Activated CD4-positive, CD25-positive, alpha-beta regulatory T cell treated with anti-CD3 and anti-CD28 coated beads, Interleukin-2, amount 50 U/mL, for 16 hours (primary cell): Measurements from ENCODE around the gene NOVA1.

Experiments used
- DNase-seq: peaks from one replicate; pipeline ENCODE4 v3.0.0-alpha.2; 2020; ENCODE audit warnings: low read depth, low spot score

NOVA1 gene

DNA sequence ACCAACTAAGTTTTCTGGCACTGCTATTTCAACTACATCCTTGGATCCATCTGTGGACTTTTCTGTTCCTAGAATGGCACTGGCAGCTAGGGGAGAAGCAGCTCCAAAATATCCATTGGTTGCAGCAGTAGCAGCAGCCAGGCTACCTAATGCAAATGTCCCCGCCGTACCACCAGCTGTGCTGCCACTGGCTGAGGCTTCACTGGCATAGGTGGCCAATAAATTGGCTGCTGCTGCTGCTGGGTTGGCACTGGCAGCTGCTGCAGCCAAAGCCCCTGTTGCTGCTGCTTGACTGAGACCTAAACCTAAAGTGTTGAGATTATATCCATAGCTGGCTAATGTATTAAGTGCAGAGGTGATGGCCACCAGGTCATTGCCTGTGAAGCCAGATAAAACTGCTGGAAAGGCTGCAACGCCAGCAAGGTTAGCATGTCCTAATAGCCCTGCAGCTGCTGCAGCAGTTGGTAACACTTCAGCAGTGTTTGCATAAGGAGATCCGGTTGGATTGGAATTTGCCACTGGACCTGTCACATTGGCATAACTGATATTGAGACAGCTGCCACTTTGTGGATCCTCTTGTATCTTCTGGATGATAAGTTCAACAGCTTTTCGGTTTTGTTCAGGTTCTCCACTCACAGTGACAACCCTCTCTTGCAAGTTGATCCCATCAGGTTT is 149.5 kb downstream of the NOVA1 start:
- DNase-seq: no peak

DNA sequence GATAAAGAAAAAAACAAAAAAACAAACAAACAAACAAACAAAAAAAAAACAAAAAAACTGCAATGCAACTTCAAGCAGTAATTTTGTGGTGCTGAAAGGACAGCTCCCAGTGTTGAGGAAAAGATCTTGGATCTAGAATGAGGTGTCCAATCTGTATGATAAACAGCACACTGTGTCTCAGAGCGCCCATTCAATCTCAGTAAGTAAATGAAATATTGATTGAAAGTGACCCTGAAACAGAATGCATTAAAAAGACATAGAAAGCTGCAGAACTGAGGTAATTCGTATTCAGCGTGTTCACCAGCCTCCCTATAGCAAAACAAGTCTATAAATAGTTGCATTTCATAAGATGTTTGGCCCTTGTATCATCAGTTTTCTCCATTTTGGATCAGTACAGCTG is 153.0 kb downstream of the NOVA1 start:
- DNase-seq: no peak

DNA sequence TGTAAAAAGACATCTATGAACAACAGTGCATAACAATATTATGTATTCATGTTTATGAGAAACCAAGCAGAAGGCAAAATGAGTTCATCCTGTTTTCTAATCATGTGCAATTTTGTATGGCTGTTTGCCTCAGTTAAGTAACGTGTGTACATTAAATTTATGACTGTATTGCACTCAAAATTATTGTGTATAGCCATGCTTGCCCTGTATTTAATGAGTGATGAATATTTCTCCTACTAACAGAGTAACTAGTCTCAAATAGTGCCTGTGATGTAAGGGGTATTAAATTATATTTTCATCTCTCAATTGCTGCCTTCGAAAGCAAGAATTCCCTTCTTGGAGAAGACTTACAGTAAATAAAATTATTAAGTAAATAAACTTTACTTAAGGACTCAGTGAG is 154.2 kb downstream of the NOVA1 start:
- no peak for DNase-seq

DNA sequence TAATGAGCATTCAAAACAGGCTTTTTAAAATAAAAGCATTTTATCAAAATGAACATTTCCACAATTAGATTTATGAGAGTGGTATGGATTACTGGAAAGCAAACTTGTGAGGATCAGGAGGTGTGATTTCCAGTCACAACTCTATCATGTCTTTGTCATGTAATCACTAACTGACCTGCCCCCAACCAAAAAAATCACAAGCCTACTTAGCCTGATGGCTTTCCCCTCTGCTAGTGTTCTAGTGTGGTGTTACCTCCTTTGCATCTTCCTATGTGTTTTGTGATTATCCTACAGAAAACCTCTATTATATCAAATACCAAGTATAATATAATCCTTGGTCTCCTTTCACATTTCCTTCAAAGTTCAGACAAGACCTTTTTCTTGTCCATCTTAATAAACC is 168.6 kb downstream of the NOVA1 start:
- no peak for DNase-seq

DNA sequence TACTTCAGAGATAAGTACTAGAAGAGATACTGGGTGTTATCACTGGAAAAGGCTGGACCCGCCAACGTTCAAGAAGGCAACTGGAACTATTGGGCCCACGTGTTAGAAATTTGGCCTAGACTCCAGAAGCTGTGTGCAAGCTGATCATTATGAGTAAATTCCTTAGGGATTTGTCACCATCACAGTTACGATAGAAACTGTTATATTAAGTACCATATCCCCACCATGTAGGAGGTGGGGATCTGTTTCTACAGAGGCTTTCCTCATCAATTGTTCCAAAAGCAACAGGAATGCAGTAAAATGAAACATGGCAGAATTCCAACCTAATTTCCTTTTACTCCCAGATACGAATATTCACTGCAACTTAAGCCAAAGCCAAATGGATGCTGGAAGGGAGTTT is 170.7 kb downstream of the NOVA1 start:
- DNase-seq: no peak

DNA sequence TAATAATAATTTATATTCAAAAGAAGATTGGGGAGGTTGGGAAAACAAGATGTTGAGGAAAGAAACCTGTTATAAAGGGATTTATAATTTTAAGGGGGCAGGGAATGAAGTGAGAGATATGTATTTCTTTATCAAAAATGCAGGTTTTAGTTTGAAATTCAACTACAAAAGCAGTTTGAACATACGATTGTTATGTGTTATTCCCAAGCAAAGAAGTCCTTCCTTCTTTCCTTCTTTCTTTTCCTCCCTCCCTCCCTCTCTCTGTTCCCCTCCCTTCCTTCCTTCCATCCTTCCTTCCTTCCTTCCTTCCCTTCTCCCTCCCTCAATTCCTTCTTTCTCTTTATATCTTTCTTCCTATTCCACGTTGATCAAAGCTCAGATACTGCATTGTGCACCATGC is 173.3 kb downstream of the NOVA1 start:
- no peak for DNase-seq

DNA sequence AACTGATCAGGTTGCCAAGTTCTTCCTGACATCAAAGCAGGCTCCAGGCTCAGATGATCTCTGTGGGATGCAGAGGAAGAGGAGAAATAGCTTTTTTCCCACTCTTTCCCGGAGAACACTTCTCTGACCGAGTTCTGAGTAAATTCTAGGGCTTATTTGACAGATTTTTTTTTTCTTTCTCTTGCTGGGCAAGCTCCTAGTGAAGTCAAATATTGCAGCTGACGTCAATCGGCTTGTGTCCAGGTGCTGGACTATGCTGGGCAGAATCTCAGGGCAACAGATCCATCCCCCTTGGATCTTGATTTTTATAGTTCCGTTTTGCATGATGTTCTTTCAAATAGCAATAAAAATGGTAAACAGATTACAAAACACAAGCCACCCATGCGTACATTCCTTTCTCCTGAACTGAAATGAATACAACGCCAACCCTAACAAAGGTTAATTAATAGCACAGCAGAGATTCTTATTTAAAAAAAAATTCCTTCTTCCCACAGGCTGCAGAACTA is 182.2 kb downstream of the NOVA1 start:
- no peak for DNase-seq

DNA sequence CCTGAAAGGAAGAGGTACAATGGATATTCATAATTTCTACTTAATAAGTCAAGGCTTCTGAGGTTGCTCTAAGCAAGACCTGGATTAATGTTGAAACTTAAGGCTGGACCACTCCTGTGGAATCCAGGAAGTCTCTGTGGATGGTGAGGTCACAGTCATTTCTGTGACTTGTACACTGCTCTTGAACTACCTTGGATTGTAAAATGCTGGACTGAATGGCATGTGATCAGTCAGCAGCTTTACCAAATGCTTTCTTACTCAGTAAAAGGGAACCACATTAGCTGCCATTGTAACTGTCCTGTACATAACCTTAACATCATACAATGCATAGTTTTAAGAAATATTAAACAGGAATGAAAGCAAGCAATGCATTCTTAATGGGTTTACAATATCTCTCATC is 182.9 kb downstream of the NOVA1 start:
- DNase-seq: no peak

DNA sequence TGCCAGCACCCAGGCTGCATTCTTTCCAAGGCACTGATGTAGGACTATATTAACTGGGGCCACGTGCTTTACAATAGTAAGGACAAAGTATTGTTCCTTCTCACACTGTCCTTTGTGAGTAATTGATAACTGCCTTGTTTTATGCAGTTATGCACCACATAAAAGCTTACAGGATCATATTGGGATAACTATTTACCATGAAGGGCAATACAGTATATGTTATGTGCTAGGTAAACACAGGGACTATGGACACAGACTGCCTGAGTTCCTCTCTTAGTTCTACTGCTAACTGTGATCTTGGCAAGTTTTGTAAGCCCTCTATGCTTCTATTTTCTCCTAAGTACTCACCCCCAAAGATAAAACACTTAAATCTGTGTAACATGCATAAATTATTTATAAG is 183.7 kb downstream of the NOVA1 start:
- no peak for DNase-seq

DNA sequence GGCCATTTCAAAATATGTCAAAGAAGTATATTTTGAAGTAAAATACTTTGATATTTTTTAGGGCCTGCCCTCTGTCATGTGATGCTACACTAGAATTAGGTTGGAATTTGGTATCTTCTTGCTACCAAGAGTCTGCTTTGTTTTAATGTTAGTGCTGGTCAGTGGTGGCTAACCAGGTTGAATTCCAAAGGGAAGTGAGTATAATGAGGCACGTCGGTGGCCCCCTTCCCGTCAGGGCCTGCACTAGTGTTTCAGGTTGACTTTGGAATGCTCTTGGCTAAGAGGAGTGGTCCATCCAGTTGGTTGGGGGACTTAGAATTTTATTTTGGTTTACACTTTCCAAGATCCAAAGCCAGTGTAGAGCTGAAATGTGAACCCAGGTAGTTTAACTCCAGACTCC is 185.4 kb downstream of the NOVA1 start:
- DNase-seq: no peak

DNA sequence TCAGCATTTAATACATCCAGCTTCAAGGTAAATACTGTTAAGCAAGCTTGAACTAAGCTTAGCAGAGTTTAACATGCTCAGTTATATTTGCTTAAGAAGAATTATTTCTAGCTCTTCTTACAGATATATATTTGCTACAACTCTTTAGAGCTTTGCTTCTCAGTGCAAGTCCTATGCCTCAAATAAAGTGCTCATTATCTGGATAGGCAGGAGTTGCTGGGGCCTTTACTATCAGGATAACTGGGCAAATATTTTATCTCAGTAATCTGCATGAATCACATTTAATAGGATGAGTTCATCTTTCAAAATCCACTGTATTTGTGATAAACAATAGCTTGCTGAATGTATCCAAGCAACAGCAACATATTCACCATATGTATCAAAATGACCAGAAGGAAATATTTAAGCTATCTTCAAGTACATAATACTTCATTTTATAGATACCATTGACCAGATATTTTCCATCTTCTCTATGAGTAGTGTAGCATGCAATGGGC is 187.6 kb downstream of the NOVA1 start:
- DNase-seq: no peak

DNA sequence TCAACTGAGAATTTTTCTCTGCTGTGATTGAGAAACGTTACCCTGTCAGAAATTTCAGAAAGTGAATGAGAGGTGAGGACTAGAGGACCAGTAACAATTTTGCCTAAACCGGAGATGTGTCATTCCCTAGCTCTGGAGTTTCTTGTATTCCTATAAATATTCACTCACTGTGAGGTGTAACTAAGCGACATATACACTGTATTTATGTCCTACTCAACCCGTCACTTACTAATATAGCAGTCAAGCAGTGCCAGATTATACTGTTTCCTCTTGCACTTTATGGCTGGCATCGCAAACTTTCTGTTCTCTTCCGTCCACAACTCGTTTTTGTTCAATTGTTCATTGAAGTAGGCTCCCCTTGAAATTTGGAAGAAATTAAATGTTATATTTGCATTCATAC is 192.9 kb downstream of the NOVA1 start:
- no peak for DNase-seq

DNA sequence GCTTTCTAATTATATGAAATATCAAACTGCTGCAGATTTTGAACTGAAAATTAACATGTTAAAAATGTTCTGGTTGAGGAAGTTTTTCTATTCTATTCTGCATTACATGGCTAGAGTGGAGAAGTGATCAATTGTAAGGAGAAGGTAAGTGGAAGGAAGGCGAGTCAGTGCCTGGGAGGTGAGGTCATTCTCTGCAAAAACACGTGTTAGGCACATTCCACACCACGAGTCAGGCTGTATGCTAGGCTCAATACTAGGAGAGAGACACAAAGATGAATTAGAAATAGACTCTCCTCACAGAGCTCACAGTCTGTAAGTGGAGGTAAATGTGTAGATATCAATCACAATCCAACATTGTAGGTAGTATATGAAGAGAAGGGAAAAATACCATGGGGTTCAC is 194.1 kb downstream of the NOVA1 start:
- DNase-seq: no peak

DNA sequence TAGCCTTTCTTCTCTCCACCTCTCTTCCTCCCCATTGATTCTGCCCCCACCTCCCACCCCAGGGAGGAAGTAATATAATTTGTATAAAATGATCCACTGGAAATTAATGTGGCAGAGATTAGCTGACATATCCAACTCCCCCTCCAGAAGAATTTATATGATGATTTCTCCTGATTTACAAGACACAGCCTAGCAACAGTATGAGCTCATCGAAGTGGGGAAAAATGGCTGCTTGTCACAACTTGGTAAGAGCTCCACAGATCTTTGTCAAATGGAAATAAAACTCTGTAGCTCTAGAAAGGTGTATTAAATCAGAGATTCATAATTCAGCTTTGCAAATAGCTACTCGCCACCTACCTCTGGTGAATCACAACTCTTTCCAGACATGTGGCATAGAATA is 195.7 kb downstream of the NOVA1 start:
- no peak for DNase-seq

DNA sequence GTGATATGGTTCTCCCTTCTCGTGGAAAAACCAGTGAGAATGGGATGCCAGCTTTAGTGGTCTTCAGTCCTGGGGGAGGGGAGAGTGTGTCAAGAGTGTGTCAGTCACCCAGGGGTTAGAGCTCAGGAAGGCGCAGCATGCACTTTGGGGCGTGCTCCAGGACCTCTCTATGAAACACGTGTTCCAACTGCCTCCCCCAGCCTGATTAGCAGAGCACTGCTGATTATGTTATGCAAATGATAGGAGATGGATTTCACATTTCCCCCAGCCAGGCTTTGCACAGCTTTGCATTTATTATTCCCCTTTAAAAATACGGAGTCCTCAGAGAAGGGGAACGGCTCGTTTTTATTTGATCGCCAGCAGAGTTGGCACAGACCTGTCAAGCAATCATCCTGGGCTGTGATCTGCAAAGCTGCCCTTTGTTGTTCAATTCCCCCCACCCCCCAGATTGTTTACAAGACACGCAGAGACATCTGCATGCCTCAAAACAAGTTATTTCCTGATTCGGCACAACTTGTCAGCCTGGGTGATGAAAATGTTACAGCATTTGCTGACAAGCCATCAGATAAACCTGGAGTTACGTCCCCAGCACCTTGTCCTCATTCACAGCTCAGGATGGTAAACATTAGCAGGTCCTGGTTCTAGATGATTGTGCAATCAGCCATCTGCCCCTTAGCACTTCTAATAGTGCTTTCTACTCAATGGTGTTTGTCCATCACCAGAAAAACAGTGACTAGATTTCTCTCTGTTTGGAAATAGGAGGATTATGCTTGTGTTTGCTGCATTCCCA is 196.5 kb downstream of the NOVA1 start:
- no peak for DNase-seq

DNA sequence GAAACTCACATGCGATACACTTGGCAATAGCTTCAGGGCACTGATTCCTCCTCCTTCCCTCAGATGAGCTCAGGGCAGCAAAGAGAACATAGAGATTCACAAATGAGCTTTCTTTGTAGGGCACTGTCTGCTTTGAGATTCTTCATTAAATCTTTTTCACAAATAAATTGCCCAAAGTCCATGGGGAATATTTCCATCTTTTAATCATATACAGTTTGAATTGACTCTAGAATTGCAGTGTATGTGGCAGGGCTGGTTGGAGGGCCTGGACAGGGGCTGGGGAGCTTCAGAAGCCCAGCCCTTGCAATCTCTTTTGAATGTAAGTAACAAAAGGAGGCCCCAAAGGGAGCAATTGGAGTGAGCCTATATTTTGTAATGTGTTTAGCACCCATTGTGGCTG is 197.5 kb downstream of the NOVA1 start:
- no peak for DNase-seq

DNA sequence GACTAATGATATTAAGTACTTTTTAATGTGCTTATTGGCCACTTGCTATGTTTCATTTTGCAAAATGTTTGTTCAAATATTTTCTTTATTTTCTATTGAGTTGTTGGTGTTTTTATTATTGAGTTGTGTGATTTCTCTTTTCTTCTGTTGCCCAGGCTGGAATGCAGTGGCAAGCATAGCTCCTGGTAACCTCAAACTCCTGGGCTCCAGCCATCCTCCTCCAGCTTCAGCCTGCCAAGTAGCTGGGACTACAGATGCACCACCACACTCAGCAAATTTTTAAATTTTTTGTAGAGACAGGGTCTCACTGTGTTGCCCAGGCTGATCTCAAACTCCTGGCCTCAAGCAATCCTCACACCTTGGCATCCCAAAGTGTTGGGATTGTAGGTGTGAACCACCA is 199.2 kb downstream of the NOVA1 start:
- DNase-seq: no peak
